GM21619 (cell line): ENCODE results near the gene TMEM25.

Source experiments
- ATAC-seq: cut with Tn5 transposase; IDR thresholded peaks from one replicate; pipeline ENCODE4 v1.9.1; 2021; ENCODE audit not compliant: unreplicated experiment

Gene TMEM25

GRCh38 chr11:118532091-118532490 is 1.1 kb downstream of the TMEM25 start:
- ATAC-seq, result no peak

- no peak for ATAC-seq
These were observed 2.1 kb downstream of the TMEM25 start for GRCh38 chr11:118532852-118533768.

DNA sequence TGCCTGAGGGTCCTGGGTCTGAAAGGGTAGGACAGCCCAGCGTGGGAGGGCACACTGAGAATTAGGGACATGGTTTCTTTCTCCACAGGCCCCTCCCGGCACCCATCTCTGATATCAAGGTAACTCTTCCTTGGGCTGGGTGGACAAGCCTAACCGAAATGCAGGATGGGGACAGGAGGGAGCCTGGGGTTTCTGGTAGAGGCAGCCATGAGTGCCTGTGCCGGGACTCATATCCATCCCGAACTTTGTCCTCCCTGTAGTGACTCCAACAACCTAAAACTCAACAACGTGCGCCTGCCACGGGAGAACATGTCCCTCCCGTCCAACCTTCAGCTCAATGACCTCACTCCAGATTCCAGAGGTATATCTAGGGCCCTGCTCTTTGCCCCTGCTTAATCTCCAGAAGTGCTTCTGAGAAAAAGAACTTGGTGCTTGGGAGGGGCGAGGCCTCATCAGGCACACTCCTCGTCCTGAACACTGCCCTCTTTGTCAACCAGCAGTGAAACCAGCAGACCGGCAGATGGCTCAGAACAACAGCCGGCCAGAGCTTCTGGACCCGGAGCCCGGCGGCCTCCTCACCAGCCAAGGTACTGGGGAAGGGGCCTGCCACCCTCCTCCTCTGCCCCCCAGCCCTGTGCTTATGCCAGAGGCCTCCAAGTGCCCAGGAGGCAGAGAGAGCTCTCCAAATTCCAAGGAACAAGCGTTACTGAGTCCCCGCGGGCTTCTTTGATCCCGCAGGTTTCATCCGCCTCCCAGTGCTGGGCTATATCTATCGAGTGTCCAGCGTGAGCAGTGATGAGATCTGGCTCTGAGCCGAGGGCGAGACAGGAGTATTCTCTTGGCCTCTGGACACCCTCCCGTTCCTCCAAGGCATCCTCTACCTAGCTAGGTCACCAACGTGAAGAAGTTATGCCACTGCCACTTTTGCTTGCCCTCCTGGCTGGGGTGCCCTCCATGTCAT is 3.1 kb downstream of the TMEM25 start:
- ATAC-seq, result no peak

DNA sequence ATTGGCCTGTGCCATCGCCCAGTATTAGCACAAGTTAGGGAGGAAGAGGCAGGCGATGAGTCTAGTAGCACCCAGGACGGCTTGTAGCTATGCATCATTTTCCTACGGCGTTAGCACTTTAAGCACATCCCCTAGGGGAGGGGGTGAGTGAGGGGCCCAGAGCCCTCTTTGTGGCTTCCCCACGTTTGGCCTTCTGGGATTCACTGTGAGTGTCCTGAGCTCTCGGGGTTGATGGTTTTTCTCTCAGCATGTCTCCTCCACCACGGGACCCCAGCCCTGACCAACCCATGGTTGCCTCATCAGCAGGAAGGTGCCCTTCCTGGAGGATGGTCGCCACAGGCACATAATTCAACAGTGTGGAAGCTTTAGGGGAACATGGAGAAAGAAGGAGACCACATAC is 4.3 kb downstream of the TMEM25 start:
- ATAC-seq, result no peak

- ATAC-seq, result no peak
These were observed 5.7 kb downstream of the TMEM25 start for GRCh38 chr11:118536726-118537125.

- no peak for ATAC-seq
These were observed 6.5 kb downstream of the TMEM25 start for GRCh38 chr11:118537409-118537980.

DNA sequence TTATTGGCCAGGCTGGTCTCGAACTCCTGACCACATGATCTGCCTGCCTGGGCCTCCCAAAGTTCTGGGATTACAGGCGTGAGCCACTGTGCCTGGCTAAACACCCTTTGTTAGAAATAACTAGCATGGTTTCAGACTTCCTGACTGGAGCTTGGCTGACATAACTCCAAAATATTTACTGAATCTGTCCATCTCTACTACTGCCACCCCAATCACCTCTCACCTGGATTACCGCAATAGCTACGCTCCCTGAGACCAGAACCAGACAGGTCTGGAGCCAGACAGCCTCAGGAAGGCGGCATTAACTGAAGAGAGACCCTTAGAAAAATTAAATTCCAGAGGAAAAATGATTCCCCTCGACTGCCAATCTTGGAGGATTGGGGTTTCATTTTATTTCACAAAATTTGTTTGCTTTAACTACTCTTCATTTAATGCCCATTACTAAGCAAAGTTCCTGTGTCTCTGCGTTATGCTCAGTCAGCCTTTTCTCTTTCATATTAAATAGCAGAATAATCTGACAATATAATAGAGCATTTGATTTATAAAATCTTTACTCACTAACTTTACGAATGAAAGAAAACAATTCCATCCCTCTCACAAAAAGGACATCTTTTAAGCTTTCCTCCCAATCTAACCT is 13.1 kb downstream of the TMEM25 start:
- no peak for ATAC-seq

GRCh38 chr11:118544647-118545010 is 13.6 kb downstream of the TMEM25 start:
- ATAC-seq, result no peak

GRCh38 chr11:118545533-118545932 is 14.5 kb downstream of the TMEM25 start:
- no peak for ATAC-seq

- ATAC-seq, result no peak
These were observed 16.1 kb downstream of the TMEM25 start for GRCh38 chr11:118547132-118547531.

DNA sequence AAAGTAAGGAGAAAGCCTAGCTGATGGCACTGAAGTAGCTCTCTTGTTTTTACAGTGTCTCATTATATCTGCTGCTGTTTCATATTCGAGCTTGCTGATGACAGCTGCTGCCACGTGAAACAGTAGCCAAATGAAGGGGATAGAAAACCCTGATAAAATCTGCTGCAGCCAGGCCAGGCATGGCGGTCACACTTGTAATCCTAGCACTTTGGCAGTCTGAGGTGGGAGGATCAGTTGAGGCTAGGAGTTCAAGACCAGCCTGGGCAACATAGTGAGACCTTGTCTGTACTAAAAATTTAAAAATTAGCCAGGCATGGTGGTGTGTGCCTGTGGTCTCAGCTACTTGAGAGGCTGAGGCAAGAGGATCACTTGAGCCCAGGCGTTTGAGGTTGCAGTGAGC is 21.3 kb downstream of the TMEM25 start:
- no peak for ATAC-seq

DNA sequence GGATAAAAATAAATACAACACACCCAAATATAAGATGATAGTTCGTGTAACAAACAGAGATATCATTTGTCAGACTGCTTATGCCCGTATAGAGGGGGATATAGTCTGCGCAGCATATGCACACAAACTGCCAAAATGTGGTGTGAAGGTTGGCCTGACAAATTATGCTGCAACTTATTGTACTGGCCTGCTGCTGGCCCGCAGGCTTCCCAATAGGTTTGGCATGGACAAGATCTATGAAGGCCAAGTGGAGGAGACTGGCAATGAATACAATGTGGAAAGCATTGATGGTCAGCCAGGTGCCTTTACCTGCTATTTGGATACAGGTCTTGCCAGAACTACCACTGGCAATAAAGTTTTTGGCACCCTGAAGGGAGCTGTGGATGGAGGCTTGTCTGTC is 29.8 kb downstream of the TMEM25 start:
- ATAC-seq, result no peak

GRCh38 chr11:118565051-118565450 is 34.1 kb downstream of the TMEM25 start:
- no peak for ATAC-seq

- no peak for ATAC-seq
These were observed 38.7 kb downstream of the TMEM25 start for GRCh38 chr11:118569670-118570069.

- ATAC-seq, result no peak
These were observed 39.8 kb downstream of the TMEM25 start for GRCh38 chr11:118570787-118571186.

DNA sequence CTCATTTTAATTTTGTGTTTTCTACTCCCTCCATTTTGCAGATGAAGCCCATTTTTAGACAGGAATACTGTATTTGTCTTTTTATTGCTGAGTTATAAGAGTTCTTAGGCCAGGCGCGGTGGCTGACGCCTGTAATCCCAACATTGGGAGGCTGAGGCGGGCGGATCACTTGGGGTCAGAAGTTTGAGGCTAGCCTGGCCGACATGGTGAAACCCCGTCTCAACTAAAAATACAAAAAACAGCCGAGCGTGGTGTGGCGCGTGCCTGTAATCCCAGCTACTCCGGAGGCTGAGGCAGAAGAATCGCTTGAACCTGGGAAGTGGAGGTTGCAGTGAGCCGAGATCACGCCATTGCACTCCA is 40.7 kb downstream of the TMEM25 start:
- peak; percentile 10 for ATAC-seq

DNA sequence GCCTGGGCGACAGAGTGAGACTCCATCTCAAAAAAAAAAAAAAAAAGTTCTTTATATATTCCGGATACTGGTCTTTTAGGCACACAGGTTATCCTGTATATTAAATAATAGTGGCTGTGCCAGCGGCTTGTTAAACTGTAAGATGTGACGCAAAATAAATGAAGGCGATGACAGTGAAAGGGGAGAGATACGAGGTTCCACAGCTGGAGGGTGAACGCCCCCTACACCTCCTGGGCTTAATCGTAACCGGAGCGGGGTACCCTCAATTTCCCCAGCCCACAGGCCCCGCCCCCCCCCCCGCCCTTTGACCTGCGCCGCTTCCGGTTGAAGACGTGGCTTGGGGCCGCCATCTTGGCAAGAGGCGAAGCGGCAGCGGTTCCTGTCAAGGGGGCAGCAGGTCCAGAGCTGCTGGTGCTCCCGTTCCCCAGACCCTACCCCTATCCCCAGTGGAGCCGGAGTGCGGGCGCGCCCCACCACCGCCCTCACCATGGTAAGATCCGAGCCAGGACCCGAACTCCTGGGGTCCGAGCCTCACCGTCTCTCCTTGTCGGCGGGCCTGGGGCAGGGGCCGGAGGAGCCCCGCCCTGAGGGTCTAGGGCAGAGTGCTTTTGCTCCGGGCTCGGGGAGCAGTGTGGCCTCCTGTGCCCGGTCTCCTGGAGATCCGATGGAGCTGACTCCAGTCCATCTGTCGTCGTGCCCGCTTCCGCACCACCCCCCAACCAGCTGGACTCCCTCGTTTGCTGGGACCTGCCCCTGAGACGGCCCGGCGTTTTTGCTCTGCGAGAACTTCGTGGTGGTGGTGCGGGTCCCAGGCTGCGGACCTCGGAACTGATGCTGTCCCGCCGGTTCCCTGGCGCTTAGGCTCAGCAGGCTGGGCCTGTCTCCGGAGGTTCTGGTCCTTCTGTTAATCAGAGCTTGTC is 41.3 kb downstream of the TMEM25 start, which contains the start of gene ARCN1:
ARCN1 (plus strand) TSS at position 349 of the 920 bp plus-strand sequence; CDS start at position 488, 139 bp downstream.
- ATAC-seq, result peak; percentile 66

DNA sequence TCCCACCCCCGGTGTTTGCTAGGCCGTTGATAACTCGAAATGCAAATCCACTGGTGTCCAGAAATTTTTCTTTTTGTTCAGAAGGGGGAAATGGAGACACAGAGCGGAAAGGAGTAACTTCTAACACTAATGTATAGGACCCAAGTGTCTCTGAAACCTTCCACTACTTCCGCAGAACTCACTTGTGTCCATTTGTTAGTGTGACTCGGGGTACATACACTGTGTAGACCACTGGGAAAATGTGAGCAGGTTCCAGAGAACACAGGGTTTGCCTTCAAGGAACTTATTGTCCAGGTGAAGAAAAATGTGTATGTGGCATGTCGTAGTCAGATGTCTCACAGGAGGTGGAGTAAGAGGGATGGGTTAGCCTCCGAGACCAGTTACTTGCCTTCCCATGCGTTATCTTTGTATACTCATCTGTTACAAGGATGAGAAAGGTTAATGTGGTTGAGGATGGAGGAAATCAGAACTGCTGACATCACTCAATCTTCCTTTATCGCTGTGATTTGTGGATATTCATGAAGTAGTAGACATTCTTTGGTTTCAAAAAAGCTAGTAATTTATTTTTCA is 42.1 kb downstream of the TMEM25 start:
- ATAC-seq, result peak; percentile 27

DNA sequence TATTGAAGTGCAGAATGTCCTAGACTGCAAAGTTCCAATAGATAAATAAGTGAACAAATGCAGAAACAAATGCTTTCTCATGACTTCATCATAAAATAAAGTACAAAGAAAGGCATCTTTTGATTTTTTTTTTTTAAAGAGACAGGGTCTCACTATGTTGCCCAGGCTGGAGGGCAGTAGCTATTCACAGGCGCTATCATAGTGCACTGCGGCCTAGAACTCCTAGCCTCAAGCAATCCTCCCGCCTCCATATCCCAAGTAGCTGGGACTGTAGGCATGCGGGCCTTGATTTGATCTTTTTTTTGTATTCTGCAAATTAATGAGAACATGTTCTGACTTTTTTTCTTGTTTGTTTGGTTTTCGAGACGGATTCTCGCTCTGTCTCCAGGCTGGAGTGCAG is 43.6 kb downstream of the TMEM25 start:
- ATAC-seq, result no peak
